Measurements from ENCODE around the gene GALNT18. TPM values are rescaled to one million over a fixed set of nuclear protein-coding genes. Genes with fewer than 3 reads are reported as not detected.

GALNT18 gene
- total RNA-seq, 1 donor from 2014 or later = not detected

- no peak for DNase-seq
- no peak overlapping the region for H3K4me3 Mint-ChIP-seq
- H3K9me3 Mint-ChIP-seq = no peaks in the 10 kb centered on the region
- POLR2A ChIA-PET = no interaction called here
- CTCF ChIA-PET = no interaction called here
- intact Hi-C loops (cut with micrococcal nuclease) = no loop called here
- no peak for TF ChIP-seq CTCF (IDR thresholded peaks at IDR 0.05)
- H3K27me3 Mint-ChIP-seq = peaks cover 5% of the 10 kb centered on the region
- ATAC-seq (ENCODE audit: low read depth) = no peak
- H3K36me3 Mint-ChIP-seq (ENCODE audit: low read depth) = no peaks in the 10 kb centered on the region
- H3K4me1 Mint-ChIP-seq = no peaks in the 10 kb centered on the region
- H3K27ac Mint-ChIP-seq = no peak overlapping the region
Observed at GRCh38 chr11:11400121-11400520, 221.7 kb downstream of the GALNT18 start.

GRCh38 chr11:11397781-11398180 is 224.0 kb downstream of the GALNT18 start:
- H3K27me3 Mint-ChIP-seq = no peaks in the 10 kb centered on the region
- no peak for ATAC-seq (ENCODE audit: low read depth)
- no peak overlapping the region for H3K4me3 Mint-ChIP-seq
- DNase-seq = no peak
- H3K36me3 Mint-ChIP-seq (ENCODE audit: low read depth) = no peaks in the 10 kb centered on the region
- H3K27ac Mint-ChIP-seq = no peak overlapping the region
- ChIA-PET POLR2A (no interaction called here), CTCF (no interaction called here)
- TF ChIP-seq CTCF (IDR thresholded peaks at IDR 0.05) = no peak
- no peaks in the 10 kb centered on the region for H3K9me3 Mint-ChIP-seq
- intact Hi-C loops (cut with micrococcal nuclease) = no loop called here
- H3K4me1 Mint-ChIP-seq = no peaks in the 10 kb centered on the region

- no peak for DNase-seq
- CTCF ChIA-PET = no interaction called here
- H3K36me3 Mint-ChIP-seq (ENCODE audit: low read depth) = no peaks in the 10 kb centered on the region
- H3K4me3 Mint-ChIP-seq = no peak overlapping the region
- H3K27me3 Mint-ChIP-seq = no peaks in the 10 kb centered on the region
- H3K9me3 Mint-ChIP-seq = no peaks in the 10 kb centered on the region
- ATAC-seq (ENCODE audit: low read depth) = no peak
- POLR2A ChIA-PET = no interaction called here
- TF ChIP-seq CTCF (IDR thresholded peaks at IDR 0.05) = no peak
- intact Hi-C loops (cut with micrococcal nuclease) = no loop called here
- no peak overlapping the region for H3K27ac Mint-ChIP-seq
- no peaks in the 10 kb centered on the region for H3K4me1 Mint-ChIP-seq
Observed at GRCh38 chr11:11397036-11397415, 224.8 kb downstream of the GALNT18 start.

GRCh38 chr11:11396301-11397035 is 225.3 kb downstream of the GALNT18 start:
- Mint-ChIP-seq H3K4me3 (no peak overlapping the region), H3K36me3 (ENCODE audit: low read depth) (no peaks in the 10 kb centered on the region), H3K27me3 (no peaks in the 10 kb centered on the region), H3K9me3 (no peaks in the 10 kb centered on the region), H3K4me1 (no peaks in the 10 kb centered on the region), H3K27ac (no peak overlapping the region)
- ChIA-PET POLR2A (no interaction called here), CTCF (no interaction called here)
- intact Hi-C loops (cut with micrococcal nuclease) = no loop called here
- ATAC-seq (ENCODE audit: low read depth) (no peak), DNase-seq (no peak)
- TF ChIP-seq CTCF (IDR thresholded peaks at IDR 0.05) = no peak

- DNase-seq (no peak), ATAC-seq (ENCODE audit: low read depth) (no peak)
- Mint-ChIP-seq H3K4me1 (no peaks in the 10 kb centered on the region), H3K36me3 (ENCODE audit: low read depth) (no peaks in the 10 kb centered on the region), H3K27me3 (no peaks in the 10 kb centered on the region), H3K4me3 (no peak overlapping the region), H3K9me3 (no peaks in the 10 kb centered on the region), H3K27ac (no peak overlapping the region)
- ChIA-PET CTCF (no interaction called here), POLR2A (no interaction called here)
- intact Hi-C loops (cut with micrococcal nuclease) = no loop called here
- no peak for TF ChIP-seq CTCF (IDR thresholded peaks at IDR 0.05)
Observed at GRCh38 chr11:11395126-11395525, 226.7 kb downstream of the GALNT18 start.

Data from activated B cell treated with CpG ODN at 0.5 μM for 24 hours (primary cell).